WTC11 (cell line): ENCODE measurements around the gene LEKR1. TPM values are rescaled to one million over a fixed set of nuclear protein-coding genes. Genes with fewer than 3 reads are reported as not detected.
A peak's percentile ranks its signal among the peaks of the same experiment; 100 is the strongest.

ENCODE experiments used
- ARID4B ChIP-seq: sonication (generic); formaldehyde crosslinking; IDR thresholded peaks from 2 replicates; pipeline ENCODE4 v1.8.0; 2023; ENCODE audit warnings: missing genetic modification reagents, mild to moderate bottlenecking, borderline replicate concordance
- ATF3 ChIP-seq: sonication (generic); formaldehyde crosslinking; conservative IDR thresholded peaks from 2 replicates; pipeline ENCODE4 v1.8.1; 2022; ENCODE audit warnings: mild to moderate bottlenecking, missing genetic modification reagents
- CTCF ChIP-seq: fragments of 200-600 bp; IDR thresholded peaks from 2 replicates; pipeline ENCODE4 v1.8.0; 2022; ENCODE audit warnings: antibody characterized with exemption
- ELF4 ChIP-seq: sonication (generic); formaldehyde crosslinking; IDR thresholded peaks from 2 replicates; pipeline ENCODE4 v1.8.1; 2022; ENCODE audit warnings: low read depth, mild to moderate bottlenecking, moderate library complexity, missing genetic modification reagents
- FOXP1 ChIP-seq: sonication (generic); formaldehyde crosslinking; IDR thresholded peaks from 2 replicates; pipeline ENCODE4 v1.8.0; 2022; ENCODE audit warnings: missing genetic modification reagents, mild to moderate bottlenecking, moderate library complexity, borderline replicate concordance
- IRF2 ChIP-seq: sonication (generic); formaldehyde crosslinking; IDR thresholded peaks from 2 replicates; pipeline ENCODE4 v1.8.0; 2022; ENCODE audit warnings: low read depth, missing genetic modification reagents, borderline replicate concordance
- KAT7 ChIP-seq: sonication (generic); formaldehyde crosslinking; IDR thresholded peaks from 2 replicates; pipeline ENCODE4 v1.8.1; 2023; ENCODE audit warnings: missing genetic modification reagents, mild to moderate bottlenecking, borderline replicate concordance
- MAX ChIP-seq: sonication (generic); formaldehyde crosslinking; IDR thresholded peaks from 2 replicates; pipeline ENCODE4 v1.8.0; 2022; ENCODE audit warnings: mild to moderate bottlenecking, missing genetic modification reagents
- NFYB ChIP-seq: sonication (generic); formaldehyde crosslinking; conservative IDR thresholded peaks from 2 replicates; pipeline ENCODE4 v1.8.0; 2022; ENCODE audit warnings: low read depth, missing genetic modification reagents
- SMAD4 ChIP-seq: sonication (generic); formaldehyde crosslinking; IDR thresholded peaks from 2 replicates; pipeline ENCODE4 v1.8.0; 2022; ENCODE audit warnings: mild to moderate bottlenecking, missing genetic modification reagents
- SOX15 ChIP-seq: fragments of 250-450 bp; sonication (Bioruptor Pico); IDR thresholded peaks from 2 replicates; pipeline ENCODE4 v1.9.0; 2021; ENCODE audit warnings: mild to moderate bottlenecking
- USF2 ChIP-seq: sonication (generic); formaldehyde crosslinking; IDR thresholded peaks from 2 replicates; pipeline ENCODE4 v1.8.1; 2023; ENCODE audit warnings: mild to moderate bottlenecking, missing genetic modification reagents, moderate library complexity
- ZNF138 ChIP-seq: sonication (generic); formaldehyde crosslinking; conservative IDR thresholded peaks from 2 replicates; pipeline ENCODE4 v1.8.1; 2022; ENCODE audit warnings: mild to moderate bottlenecking, moderate library complexity, missing genetic modification reagents
- ZNF281 ChIP-seq: sonication (generic); formaldehyde crosslinking; IDR thresholded peaks from 2 replicates; pipeline ENCODE4 v1.8.0; 2023; ENCODE audit warnings: mild to moderate bottlenecking, missing genetic modification reagents
- ZNF425 ChIP-seq: fragments of 250-450 bp; sonication (Bioruptor Pico); conservative IDR thresholded peaks from 2 replicates; pipeline ENCODE4 v1.9.0; 2021; ENCODE audit warnings: mild to moderate bottlenecking
- ZNF512 ChIP-seq: sonication (generic); formaldehyde crosslinking; IDR thresholded peaks from 2 replicates; pipeline ENCODE4 v1.8.1; 2022; ENCODE audit warnings: missing genetic modification reagents, borderline replicate concordance
- ZNF532 ChIP-seq: fragments of 250-450 bp; sonication (Bioruptor Pico); IDR thresholded peaks from 2 replicates; pipeline ENCODE4 v1.9.0; 2021; ENCODE audit warnings: mild to moderate bottlenecking, borderline replicate concordance
- total RNA-seq: library from RNA; stranded (reverse); gene quantifications from 3 replicates; pipeline ENCODE4 v1.2.3, GENCODE V29; 2021

LEKR1 gene
- total RNA-seq, 1 experiment from 2014 or later: 0.09 TPM

- no peak for TF ChIP-seq CTCF
- no peak for TF ChIP-seq ELF4 (CRISPR knock-in tag)
- TF ChIP-seq ZNF425 (CRISPR knock-in tag): no peak
- no peak for TF ChIP-seq ZNF532
- peak; percentile 99 for TF ChIP-seq MAX (CRISPR knock-in tag)
- TF ChIP-seq KAT7: no peak
- 0 out of 2 replicates have a peak, but pooled peaks have one; percentile 21 for TF ChIP-seq USF2 (CRISPR knock-in tag)
- TF ChIP-seq NFYB (CRISPR knock-in tag): no peak
- TF ChIP-seq SMAD4 (CRISPR knock-in tag): 0 out of 2 replicates have a peak, but pooled peaks have one; percentile 43
- TF ChIP-seq ZNF281 (CRISPR knock-in tag): peak; percentile 87; the same call in 1 of the 2 replicates
- TF ChIP-seq ZNF512: 0 out of 2 replicates have a peak, but pooled peaks have one; percentile 34
- TF ChIP-seq ARID4B (CRISPR knock-in tag): peak; percentile 81
- TF ChIP-seq FOXP1: peak; percentile 97
- no peak for TF ChIP-seq ATF3 (CRISPR knock-in tag)
- peak; percentile 53; the same call in 1 of the 2 replicates for TF ChIP-seq ZNF138
- TF ChIP-seq SOX15 (CRISPR knock-in tag): no peak
- no peak for TF ChIP-seq IRF2 (CRISPR knock-in tag)
Measured at GRCh38 chr3:156826144-156826895, at the start of gene LEKR1 (continued).
